ENCODE measurements around the gene SCUBE3.

The SCUBE3 gene

DNA sequence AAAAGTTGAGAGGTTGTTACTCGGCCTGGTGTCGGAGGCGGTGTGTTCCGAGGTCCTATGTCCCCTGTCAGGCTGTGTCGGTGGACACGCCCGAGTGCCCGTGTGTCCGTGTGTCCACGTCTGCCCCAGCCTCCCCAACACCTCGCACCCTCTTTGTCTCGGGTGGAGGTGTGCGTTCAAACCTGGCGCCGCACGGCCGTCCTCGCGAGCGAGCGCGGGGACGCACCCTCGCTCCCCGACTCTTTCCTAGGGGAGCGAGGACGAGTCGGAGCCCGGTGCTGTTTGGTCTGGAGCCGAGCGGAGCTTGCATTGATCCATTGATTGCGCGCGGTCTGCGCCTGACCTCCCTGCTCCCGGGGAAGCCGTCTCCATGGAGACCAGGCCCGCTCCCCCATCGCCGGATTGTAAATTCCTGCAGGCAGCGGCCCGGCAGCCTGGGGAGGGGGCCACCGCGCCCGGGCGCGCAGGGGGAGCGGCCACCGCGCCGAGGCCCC is 411 bp upstream of the SCUBE3 start:
- no peak for DNase-seq (ENCODE audit: low read depth)

- DNase-seq (ENCODE audit: low read depth) = no peak
These were observed 1.3 kb downstream of the SCUBE3 start for GRCh38 chr6:35214869-35215664.

- DNase-seq (ENCODE audit: low read depth) = no peak
These were observed 2.1 kb downstream of the SCUBE3 start for GRCh38 chr6:35215665-35216411.

DNA sequence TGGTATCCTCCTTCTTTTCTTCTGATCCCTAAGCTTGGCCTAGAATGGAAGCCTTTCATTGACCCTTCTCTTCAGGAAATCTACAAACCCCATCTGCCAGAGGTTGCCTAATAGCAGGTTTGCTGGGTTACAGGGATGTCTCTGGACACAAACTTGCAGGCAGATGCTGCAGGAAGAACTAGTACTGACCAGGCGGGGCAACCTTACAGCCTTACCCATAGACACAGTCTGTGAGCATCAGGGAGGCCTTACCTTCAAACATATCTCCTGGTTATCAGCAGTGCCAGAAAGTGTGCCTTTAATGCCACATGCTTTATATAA is 2.6 kb downstream of the SCUBE3 start:
- DNase-seq (ENCODE audit: low read depth) = no peak

DNA sequence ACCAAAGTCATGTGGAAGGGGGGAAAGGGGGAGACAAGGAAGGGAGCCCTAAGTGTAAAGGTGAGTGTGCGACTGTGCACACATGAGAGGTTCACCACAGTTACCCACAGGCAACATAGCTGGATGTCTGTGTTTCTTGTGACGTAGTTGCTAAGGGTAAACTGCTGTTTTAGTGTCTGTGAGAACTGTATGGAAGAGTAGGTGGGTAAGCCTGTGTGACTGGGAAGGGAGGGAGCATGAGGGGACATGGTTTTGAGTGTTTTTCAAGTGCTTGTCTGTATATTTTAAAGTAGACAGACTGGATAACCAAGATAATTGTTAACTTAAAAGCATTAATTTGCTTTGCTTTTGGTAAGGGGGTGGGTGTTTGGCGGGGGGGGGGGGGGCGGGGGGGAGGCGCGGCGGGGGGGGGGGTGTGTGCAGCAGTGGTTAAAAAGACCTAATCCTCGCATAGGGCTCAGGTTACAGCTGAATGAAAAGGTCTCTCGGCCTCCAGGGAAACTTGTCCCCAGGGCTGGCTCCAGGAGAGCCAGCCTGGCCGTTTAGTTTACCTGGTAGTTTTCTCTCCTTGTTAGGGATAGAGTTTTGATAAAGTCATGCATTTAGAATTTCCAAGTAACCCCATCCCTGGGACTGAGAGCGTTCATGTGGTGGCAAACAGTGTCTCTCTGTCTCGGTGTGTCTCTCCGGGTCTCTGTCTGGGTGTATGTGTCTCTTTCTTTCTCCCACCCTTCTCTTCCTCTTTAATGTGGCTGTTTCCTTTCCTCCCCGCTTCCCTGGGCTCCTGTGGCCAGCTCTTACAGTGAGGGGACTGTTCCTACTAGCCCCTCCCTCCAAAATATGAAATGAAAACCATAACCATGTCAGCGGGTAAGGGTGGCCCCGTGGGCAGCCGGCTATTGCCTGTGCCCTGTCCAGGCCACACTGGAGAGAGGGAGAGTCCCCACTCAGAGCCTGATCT is 3.4 kb downstream of the SCUBE3 start:
- no peak for DNase-seq (ENCODE audit: low read depth)

DNA sequence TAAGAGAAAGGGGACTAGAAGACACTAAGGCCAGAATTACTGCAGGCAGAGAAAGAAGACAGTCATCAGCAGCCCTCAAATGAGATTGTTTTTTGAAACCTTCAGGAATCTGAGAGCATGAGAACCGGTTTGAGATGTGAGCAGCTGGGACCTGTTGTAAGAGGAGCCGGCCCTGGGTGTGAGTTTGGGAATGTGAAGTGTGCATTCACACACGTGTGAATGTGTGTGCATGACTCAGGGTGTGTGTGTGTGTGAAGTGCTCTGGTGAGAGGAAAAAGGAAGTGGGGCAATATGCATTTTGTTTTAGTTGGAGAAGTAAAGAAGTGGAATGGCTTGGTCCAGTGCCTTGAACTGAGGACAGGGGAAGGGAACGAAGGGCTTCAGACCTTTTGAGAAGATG is 4.3 kb downstream of the SCUBE3 start:
- DNase-seq (ENCODE audit: low read depth) = no peak

DNA sequence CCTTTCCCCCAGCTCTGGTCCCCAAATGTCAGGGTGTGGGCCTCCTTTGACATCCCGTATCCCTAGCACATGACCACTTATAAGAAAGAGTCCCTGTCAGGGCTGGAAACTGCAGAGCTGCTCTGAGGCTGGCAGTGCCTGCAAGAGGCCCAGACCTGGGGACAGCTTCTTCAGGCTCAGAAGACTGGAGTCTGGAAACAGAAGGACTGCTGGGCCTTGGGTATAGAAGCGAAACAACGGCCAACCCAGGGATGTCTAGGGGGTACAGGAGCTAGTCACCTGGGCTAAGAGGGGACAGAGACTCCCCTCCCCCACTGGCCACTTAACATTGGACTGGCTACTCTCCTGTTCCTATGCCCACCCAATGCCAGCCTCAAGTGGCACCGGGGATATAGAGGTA is 4.7 kb downstream of the SCUBE3 start:
- no peak for DNase-seq (ENCODE audit: low read depth)

DNA sequence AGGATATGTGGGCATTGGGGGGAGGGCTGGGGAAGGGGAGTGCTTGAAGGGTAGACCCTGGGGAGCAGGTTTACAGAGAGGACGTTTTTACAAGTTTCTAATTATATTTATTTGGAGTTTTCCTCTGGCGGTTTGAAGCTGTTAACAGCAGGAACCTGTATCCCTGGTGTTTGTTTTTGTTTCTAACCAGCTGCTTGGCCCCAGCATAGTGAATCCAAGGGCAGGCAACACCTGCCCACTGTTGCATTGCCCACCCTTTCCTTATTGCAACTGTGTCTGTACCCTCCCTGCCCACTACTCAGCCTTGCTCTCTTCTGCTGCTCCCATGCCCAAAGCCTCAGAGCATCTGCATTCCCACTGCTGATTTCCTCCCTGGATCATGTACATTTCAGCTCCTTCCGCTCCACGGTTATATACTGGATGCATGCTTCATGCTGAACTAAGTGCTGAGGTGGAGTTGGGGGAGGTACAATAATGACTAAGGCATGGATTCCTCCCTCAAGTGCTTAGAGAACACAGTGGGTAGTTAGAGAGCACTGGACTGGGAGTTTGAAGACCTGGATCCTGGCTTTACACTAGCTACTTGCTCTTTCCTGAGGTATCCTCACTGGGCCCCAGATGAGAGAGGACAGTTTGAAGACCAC is 6.0 kb downstream of the SCUBE3 start:
- no peak for DNase-seq (ENCODE audit: low read depth)

DNA sequence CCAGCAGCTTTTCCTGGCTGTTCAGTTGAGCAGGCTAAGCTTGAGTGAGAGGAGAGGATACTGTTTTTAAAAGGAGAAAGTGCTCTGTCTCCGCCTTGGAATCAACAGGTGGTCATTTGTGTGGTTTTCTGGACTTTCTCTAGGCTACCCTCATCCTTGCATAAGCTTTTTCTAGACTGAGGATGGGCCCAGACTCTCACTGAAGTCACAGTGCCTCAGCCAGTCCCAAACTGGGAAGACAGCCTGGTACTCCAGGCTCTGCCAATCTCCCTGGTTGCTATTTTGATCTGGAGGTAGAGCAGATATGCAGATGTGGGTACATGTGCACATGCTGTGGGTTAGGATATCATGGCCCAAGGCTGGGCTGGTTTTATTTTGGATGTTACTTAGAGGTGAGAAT is 7.0 kb downstream of the SCUBE3 start:
- no peak for DNase-seq (ENCODE audit: low read depth)

GRCh38 chr6:35223396-35223795 is 9.6 kb downstream of the SCUBE3 start:
- no peak for DNase-seq (ENCODE audit: low read depth)

DNA sequence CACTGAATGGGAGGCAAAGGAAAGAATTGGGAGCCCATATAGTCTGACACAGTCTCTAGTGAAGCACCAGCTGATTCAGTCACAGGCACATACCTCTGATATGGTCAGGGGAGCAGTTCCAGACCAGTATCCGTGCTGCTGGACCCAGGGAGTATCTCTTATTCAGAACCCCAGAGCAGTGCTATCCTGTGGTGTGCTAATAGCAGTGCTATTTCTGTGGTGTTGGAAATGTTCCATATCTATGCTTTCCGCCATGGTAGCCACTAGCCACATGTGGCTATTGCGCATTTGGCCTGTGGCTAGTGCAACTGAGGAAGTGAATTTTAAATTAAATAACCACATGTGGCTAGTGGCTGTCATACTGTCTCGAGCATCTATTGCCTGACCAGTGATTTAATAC is 11.0 kb downstream of the SCUBE3 start:
- DNase-seq (ENCODE audit: low read depth) = no peak

DNA sequence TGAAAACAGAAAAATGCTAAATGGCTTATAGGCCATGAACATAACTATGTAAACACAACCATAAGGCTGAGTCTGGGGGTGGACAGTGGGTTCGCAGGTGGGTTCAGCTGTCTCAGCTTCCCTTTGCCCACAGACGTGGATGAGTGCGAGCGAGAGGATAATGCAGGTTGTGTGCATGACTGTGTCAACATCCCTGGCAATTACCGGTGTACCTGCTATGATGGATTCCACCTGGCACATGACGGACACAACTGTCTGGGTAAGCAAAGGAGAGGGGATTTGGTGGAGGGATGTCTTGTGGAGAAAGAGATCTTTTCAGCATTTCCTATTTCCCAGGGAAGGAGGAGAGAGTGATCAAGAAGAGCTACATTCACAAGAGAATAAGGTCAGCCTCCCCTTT is 14.7 kb downstream of the SCUBE3 start:
- no peak for DNase-seq (ENCODE audit: low read depth)

GRCh38 chr6:35229304-35229703 is 15.5 kb downstream of the SCUBE3 start:
- no peak for DNase-seq (ENCODE audit: low read depth)

DNA sequence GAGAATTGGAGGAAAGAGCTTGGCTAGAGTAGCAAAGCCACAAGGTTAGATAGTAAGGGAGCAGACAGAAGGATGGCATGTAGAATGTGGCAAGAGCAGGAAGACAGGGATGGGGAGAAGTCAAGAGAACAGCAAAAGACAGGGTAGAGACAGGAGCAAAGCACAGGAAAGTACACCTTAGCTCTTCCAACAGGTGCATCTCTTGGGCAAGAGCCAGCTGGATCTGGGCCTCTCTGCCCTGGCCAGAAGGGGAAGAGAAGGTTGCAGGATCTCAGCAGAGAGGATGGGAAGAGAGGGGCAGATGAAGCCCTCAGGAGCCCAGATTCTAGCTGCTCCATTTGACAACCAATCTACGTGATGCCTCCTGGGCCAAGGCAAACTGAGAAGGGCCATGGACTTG is 16.7 kb downstream of the SCUBE3 start:
- DNase-seq (ENCODE audit: low read depth) = no peak

DNA sequence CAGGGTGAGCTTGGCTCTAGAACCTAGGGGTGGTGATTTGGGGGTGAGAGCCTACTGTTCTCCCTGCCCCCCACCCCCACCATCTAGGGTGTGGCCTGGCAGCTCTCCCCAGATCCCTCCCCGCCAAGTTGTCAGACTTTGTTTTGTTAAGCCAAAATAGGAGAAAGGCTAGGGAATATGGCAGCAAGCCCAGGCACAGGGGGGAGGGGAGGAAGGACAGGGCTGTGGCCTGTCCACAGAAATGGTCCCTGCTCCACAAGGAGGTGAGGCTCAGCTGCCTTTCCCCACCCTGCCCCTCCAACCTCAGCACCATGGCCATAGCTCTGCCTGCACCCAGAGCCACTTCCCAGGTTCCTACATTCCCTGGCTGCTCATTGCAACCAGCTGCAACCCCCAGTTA is 17.2 kb downstream of the SCUBE3 start:
- no peak for DNase-seq (ENCODE audit: low read depth)

- no peak for DNase-seq (ENCODE audit: low read depth)
These were observed 17.8 kb downstream of the SCUBE3 start for GRCh38 chr6:35231563-35231962.

DNA sequence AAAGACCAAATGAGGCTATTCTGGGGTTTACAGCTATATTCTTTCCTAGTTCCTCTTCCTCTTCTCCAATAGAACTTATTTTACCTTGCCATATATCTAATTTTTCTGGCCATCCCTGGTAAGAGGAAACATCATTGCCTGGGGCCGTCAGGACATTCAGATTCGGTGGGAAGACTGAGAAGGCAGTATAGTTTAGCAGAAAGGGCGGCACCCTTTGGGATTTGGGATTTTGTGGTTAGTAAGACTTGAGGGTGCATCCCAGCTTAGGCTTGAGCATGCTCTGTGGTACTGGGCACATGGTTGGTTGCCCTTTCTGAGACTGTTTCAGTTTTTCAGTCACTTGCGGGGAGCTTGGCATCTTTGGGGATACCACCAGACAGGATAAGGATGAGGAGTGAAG is 21.1 kb downstream of the SCUBE3 start:
- DNase-seq (ENCODE audit: low read depth) = no peak

GRCh38 chr6:35236223-35236622 is 22.5 kb downstream of the SCUBE3 start:
- DNase-seq (ENCODE audit: low read depth) = no peak

DNA sequence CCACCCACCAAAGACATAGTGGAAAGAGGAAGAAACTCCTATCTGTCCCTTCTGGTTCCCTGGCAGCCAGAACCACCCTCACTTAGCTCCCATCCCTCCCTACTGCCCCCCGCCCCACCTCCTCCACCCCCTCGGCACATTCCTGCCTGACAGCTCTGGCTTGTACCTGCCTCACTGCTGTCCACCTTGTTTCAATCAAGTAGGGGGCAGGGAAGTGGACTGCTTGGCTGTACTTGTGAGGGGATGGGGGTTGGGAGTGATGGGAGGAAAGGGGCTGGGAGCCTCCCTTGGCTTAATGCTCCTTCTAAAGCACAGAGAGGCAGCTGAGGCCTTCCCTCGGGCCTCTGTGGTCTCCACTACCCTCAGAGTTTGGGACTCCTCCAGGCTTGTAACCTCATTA is 23.7 kb downstream of the SCUBE3 start:
- DNase-seq (ENCODE audit: low read depth) = no peak

GRCh38 chr6:35238843-35239289 is 25.1 kb downstream of the SCUBE3 start:
- no peak for DNase-seq (ENCODE audit: low read depth)

DNA sequence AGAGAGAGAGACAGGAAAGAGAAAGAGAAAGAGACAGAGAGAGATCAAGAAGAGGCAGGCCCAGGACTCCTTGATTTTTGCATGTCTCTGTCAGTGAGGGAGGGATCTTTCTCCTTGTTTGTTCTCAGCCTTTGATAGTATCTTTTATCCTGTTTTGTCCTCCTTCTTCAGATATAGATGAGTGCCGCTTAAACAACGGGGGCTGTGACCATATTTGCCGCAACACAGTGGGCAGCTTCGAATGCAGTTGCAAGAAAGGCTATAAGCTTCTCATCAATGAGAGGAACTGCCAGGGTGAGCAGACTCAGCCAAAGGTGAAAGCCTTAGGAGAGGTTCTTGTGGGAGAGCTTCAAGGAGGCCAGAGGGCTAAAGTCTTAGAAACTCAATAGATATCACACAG is 25.8 kb downstream of the SCUBE3 start:
- no peak for DNase-seq (ENCODE audit: low read depth)

Data from activated T-helper 1 cell treated with Interleukin-2 at 50 U/mL for 16 hours (primary cell).